HEK293T (cell line): ENCODE data around the gene HOXA9.

Source experiments
- CTCF ChIA-PET: fragments of 350-600 bp; formaldehyde crosslinking; extraction: SDS; loops from one replicate; lab custom pipeline; 2021; ENCODE audit warnings: antibody characterized with exemption, inconsistent platforms; lab: Yijun Ruan, JAX
- POLR2A ChIA-PET: fragments of 350-600 bp; formaldehyde crosslinking; extraction: SDS; loops from one replicate; lab custom pipeline; 2020; ENCODE audit warnings: antibody characterized with exemption, inconsistent platforms; lab: Yijun Ruan, JAX
- DNase-seq: peaks from one replicate; pipeline ENCODE4 v3.0.0; 2012; ENCODE audit warnings: mixed read lengths; ENCODE audit errors: extremely low spot score
- ARNT ChIP-seq: fragments of 450-650 bp; IDR thresholded peaks from 2 replicates; pipeline ENCODE4 v1.6.1; 2017; ENCODE audit warnings: mild to moderate bottlenecking
- BHLHE40 ChIP-seq: fragments of 450-650 bp; IDR thresholded peaks from 2 replicates; pipeline ENCODE4 v1.6.1; 2016; ENCODE audit warnings: mild to moderate bottlenecking, moderate library complexity, borderline replicate concordance
- ELF4 ChIP-seq: fragments of 450-650 bp; IDR thresholded peaks from 2 replicates; pipeline ENCODE4 v1.6.1; 2017; ENCODE audit warnings: antibody characterized with exemption
- FOXA1 ChIP-seq: fragments of 450-650 bp; IDR thresholded peaks from 2 replicates; pipeline ENCODE4 v1.6.1; 2016; ENCODE audit warnings: mild to moderate bottlenecking
- FOXK2 ChIP-seq: fragments of 450-650 bp; IDR thresholded peaks from 2 replicates; pipeline ENCODE4 v1.6.1; 2016; ENCODE audit warnings: mild to moderate bottlenecking
- FOXM1 ChIP-seq: fragments of 450-650 bp; IDR thresholded peaks from 2 replicates; pipeline ENCODE4 v1.6.1; 2017; ENCODE audit warnings: mild to moderate bottlenecking, borderline replicate concordance
- L3MBTL2 ChIP-seq: fragments of 450-650 bp; conservative IDR thresholded peaks from 2 replicates; pipeline ENCODE4 v1.6.1; 2016; ENCODE audit warnings: mild to moderate bottlenecking
- LEF1 ChIP-seq: fragments of 450-650 bp; IDR thresholded peaks from 2 replicates; pipeline ENCODE4 v1.6.1; 2017; ENCODE audit warnings: mild to moderate bottlenecking, borderline replicate concordance
- NFRKB ChIP-seq: fragments of 450-650 bp; IDR thresholded peaks from 2 replicates; pipeline ENCODE4 v1.6.1; 2016; ENCODE audit warnings: mild to moderate bottlenecking, moderate library complexity
- PKNOX1 ChIP-seq: fragments of 450-650 bp; IDR thresholded peaks from 2 replicates; pipeline ENCODE4 v1.6.1; 2016
- SP1 ChIP-seq: fragments of 450-650 bp; IDR thresholded peaks from 2 replicates; pipeline ENCODE4 v1.6.1; 2017
- SUZ12 ChIP-seq: fragments of 450-650 bp; IDR thresholded peaks from 2 replicates; pipeline ENCODE4 v1.6.1; 2016; ENCODE audit warnings: mild to moderate bottlenecking
- TARDBP ChIP-seq: fragments of 450-650 bp; IDR thresholded peaks from 2 replicates; pipeline ENCODE4 v1.6.1; 2016
- ZNF384 ChIP-seq: fragments of 450-650 bp; IDR thresholded peaks from 2 replicates; pipeline ENCODE4 v1.6.1; 2016

Gene HOXA9

GRCh38 chr7:27158436-27159265 is 6.7 kb downstream of the HOXA9 start:
- CTCF ChIA-PET = interaction anchor here (0.6 to 1.5 kb wide), 6 partner anchors 8 to 789 kb away, joined by 3 to 8 read pairs (median 4); no protein-coding TSS in a partner anchor
- TF ChIP-seq L3MBTL2 (no peak), PKNOX1 (0 out of 2 replicates have a peak, but pooled peaks have one; percentile 32)
- POLR2A ChIA-PET = interaction anchor here (0.6 to 17.5 kb wide), 12 partner anchors 8 to 960 kb away, joined by 3 to 367 read pairs (median 5); partner anchors contain the start of genes CBX3, HOXA10, HOXA11 and HOXA5

GRCh38 chr7:27157702-27158431 is 7.5 kb downstream of the HOXA9 start:
- no peak for DNase-seq
- ChIA-PET CTCF (interaction anchor here (0.7 to 1.4 kb wide), 3 partner anchors 13 to 788 kb away, joined by 3 to 4 read pairs (median 3); partner anchors contain the start of gene HOXA5), POLR2A (interaction anchor here (0.5 to 17.5 kb wide), 7 partner anchors 8 to 960 kb away, joined by 3 to 367 read pairs (median 14); partner anchors contain the start of genes HOXA1, HOXA10, HOXA11 and HOXA6)
- TF ChIP-seq TARDBP = no peak
- no peak for TF ChIP-seq BHLHE40
- TF ChIP-seq FOXM1 = no peak
- no peak for TF ChIP-seq LEF1

More at GRCh38 chr7:27158436-27159265, 6.7 kb downstream of the HOXA9 start:
- DNase-seq = no peak

- TF ChIP-seq TARDBP (no peak), L3MBTL2 (no peak), FOXK2 (no peak), FOXM1 (no peak), FOXA1 (no peak), LEF1 (no peak), BHLHE40 (no peak), SUZ12 (no peak), NFRKB (no peak), PKNOX1 (no peak), ZNF384 (no peak), ARNT (no peak), SP1 (no peak)
- POLR2A ChIA-PET = interaction anchor here (0.5 to 17.5 kb wide), 26 partner anchors 9 to 1302 kb away, joined by 3 to 367 read pairs (median 3); partner anchors contain the start of genes HOXA1, HOXA10, HOXA11 and HOXA5
- CTCF ChIA-PET = interaction anchor here (0.7 to 1.4 kb wide), 3 partner anchors 13 to 787 kb away, joined by 3 to 4 read pairs (median 4); partner anchors contain the start of gene HOXA5
Observed at GRCh38 chr7:27156916-27157701, 8.2 kb downstream of the HOXA9 start.

GRCh38 chr7:27156508-27156898 is 8.8 kb downstream of the HOXA9 start, which contains the start of gene HOXA7:
TSS of gene HOXA7 (minus strand) at chr7:27156675. CDS start at chr7:27156545, 130 bp downstream.
- CTCF ChIA-PET = interaction anchor here (1.0 to 1.4 kb wide), 2 partner anchors 13 to 787 kb away, joined by 3 to 4 read pairs; no protein-coding TSS in a partner anchor
- no peak for DNase-seq
- POLR2A ChIA-PET = interaction anchor here (0.5 to 17.5 kb wide), 25 partner anchors 9 to 1302 kb away, joined by 3 to 367 read pairs (median 3); partner anchors contain the start of genes HOXA1, HOXA10, HOXA11 and HOXA5
- TF ChIP-seq BHLHE40 (no peak), PKNOX1 (peak; percentile 78), L3MBTL2 (peak; percentile 34), ARNT (no peak), NFRKB (no peak), ZNF384 (no peak)

More at GRCh38 chr7:27156916-27157701, 8.2 kb downstream of the HOXA9 start:
- no peak for DNase-seq

GRCh38 chr7:27155816-27156507 is 9.4 kb downstream of the HOXA9 start:
- TF ChIP-seq BHLHE40 (no peak), ARNT (no peak), FOXA1 (no peak), PKNOX1 (peak; percentile 10; the same call in 1 of the 2 replicates), L3MBTL2 (peak; percentile 51), ELF4 (no peak)
- POLR2A ChIA-PET = interaction anchor here (0.7 to 17.5 kb wide), 20 partner anchors 8 to 958 kb away, joined by 3 to 367 read pairs (median 4); partner anchors contain the start of genes HOXA1, HOXA10, HOXA11 and HOXA5

More at GRCh38 chr7:27155816-27156507, 9.4 kb downstream of the HOXA9 start:
- DNase-seq = no peak
- CTCF ChIA-PET = interaction anchor here (1.0 kb wide), 1 partner anchor 13 kb away, joined by 4 read pairs; no protein-coding TSS in a partner anchor
